A549 (cell line): ENCODE results near the gene TMPRSS7. TPM values are rescaled to one million over a fixed set of nuclear protein-coding genes. Genes with fewer than 3 reads are reported as not detected.

ENCODE experiments used
- ATAC-seq, 2 experiments: fragments of 200-7000 bp in 1 of 2; fragments of >200 bp in 1 of 2; cut with Nextera tagmentation in 1 of 2; cut with Tn5 transposase in 1 of 2; 3 replicates each; pipeline versions ENCODE4 v1.8.0 to v1.9.1; 2018 to 2020; ENCODE audit warnings: mild to moderate bottlenecking in 1 of 2, moderate library complexity in 1 of 2
- CTCF ChIA-PET: fragments of 300-600 bp; sonication (Branson Sonifier 250); formaldehyde crosslinking; extraction: SDS; loops from one replicate; lab custom pipeline; 2021; ENCODE audit warnings: antibody characterized with exemption, inconsistent platforms; lab: Yijun Ruan, JAX
- POLR2A ChIA-PET: fragments of 350-600 bp; formaldehyde crosslinking; extraction: SDS; loops from one replicate; lab custom pipeline; 2021; ENCODE audit warnings: antibody characterized with exemption, inconsistent platforms; lab: Yijun Ruan, JAX
- DNase-seq, 2 experiments: peaks; one replicate each; pipeline versions ENCODE4 v3.0.0 to v3.0.0-alpha.2; 2011 to 2016; ENCODE audit warnings: low read depth in 1 of 2, low spot score in 1 of 2
- FAIRE-seq: peaks from 2 replicates; lab custom pipeline; 2011; peaks lifted over from hg19 to GRCh38; lab: Jason Lieb, UNC
- H3K27ac ChIP-seq, 2 experiments: fragments of >200 bp; sonication (Bioruptor Twin); formaldehyde crosslinking; 3 replicates each; pipeline ENCODE4 v1.5.1; 2016 to 2017
- H3K4me1 ChIP-seq: fragments of >200 bp; sonication (Bioruptor Twin); formaldehyde crosslinking; 3 replicates; pipeline ENCODE4 v1.6.1; 2016
- H3K4me2 ChIP-seq: fragments of >200 bp; sonication (Bioruptor Twin); formaldehyde crosslinking; 3 replicates; pipeline ENCODE4 v1.6.1; 2016
- H3K4me3 ChIP-seq: fragments of >200 bp; sonication (Bioruptor Twin); formaldehyde crosslinking; 3 replicates; pipeline ENCODE4 v1.5.1; 2016
- H3K9me3 ChIP-seq: fragments of >200 bp; sonication (Bioruptor Twin); formaldehyde crosslinking; 3 replicates; pipeline ENCODE4 v1.6.1; 2016
- ATOH8 ChIP-seq: fragments of 250-450 bp; sonication (Bioruptor Pico); IDR thresholded peaks from 2 replicates; pipeline ENCODE4 v1.5.0; 2020; ENCODE audit warnings: low read depth, mild to moderate bottlenecking, moderate library complexity
- CBX2 ChIP-seq: fragments of 200-600 bp; sonication (generic); IDR thresholded peaks from 2 replicates; pipeline ENCODE4 v1.6.1; 2016; ENCODE audit warnings: low read depth, mild to moderate bottlenecking, borderline replicate concordance
- CBX8 ChIP-seq: fragments of 200-600 bp; sonication (generic); IDR thresholded peaks from 2 replicates; pipeline ENCODE4 v1.6.1; 2016
- CTCF ChIP-seq: fragments of >200 bp; sonication (Bioruptor Twin); formaldehyde crosslinking; IDR thresholded peaks from 3 replicates; pipeline ENCODE4 v1.5.1; 2016
- E2F6 ChIP-seq: IDR thresholded peaks from 2 replicates; pipeline ENCODE4 v1.6.1; 2012; ENCODE audit warnings: low read depth, borderline replicate concordance
- EP300 ChIP-seq, 2 experiments: fragments of >200 bp; sonication (Bioruptor Twin); formaldehyde crosslinking; IDR thresholded peaks; 2 replicates in 1 of 2; 3 replicates in 1 of 2; pipeline ENCODE4 v1.6.1; 2016 to 2017
- GATA3 ChIP-seq: IDR thresholded peaks from 2 replicates; pipeline ENCODE4 v1.6.1; 2012; ENCODE audit warnings: borderline replicate concordance
- HDAC2 ChIP-seq: fragments of 200-600 bp; sonication (generic); IDR thresholded peaks from 2 replicates; pipeline ENCODE4 v1.6.1; 2016
- HES2 ChIP-seq: fragments of >200 bp; sonication (Bioruptor Twin); formaldehyde crosslinking; IDR thresholded peaks from 2 replicates; pipeline ENCODE4 v1.6.1; 2016
- HEYL ChIP-seq: fragments of 250-450 bp; sonication (Bioruptor Pico); IDR thresholded peaks from 2 replicates; pipeline ENCODE4 v1.8.0; 2021; ENCODE audit warnings: mild to moderate bottlenecking, moderate library complexity
- HMGXB4 ChIP-seq: fragments of 250-450 bp; sonication (Bioruptor Pico); IDR thresholded peaks from 2 replicates; pipeline ENCODE4 v1.5.0; 2021; ENCODE audit warnings: mild to moderate bottlenecking, moderate library complexity, borderline replicate concordance
- HOXA7 ChIP-seq: fragments of 250-450 bp; sonication (Bioruptor Pico); IDR thresholded peaks from 2 replicates; pipeline ENCODE4 v1.5.0; 2020; ENCODE audit warnings: mild to moderate bottlenecking, moderate library complexity
- JUN ChIP-seq, 2 experiments: fragments of >200 bp; sonication (Bioruptor Twin); formaldehyde crosslinking; IDR thresholded peaks; 2 replicates in 1 of 2; 3 replicates in 1 of 2; pipeline ENCODE4 v1.6.1; 2016 to 2017
- KDM5A ChIP-seq: fragments of 200-600 bp; sonication (generic); IDR thresholded peaks from 2 replicates; pipeline ENCODE4 v1.6.1; 2016; ENCODE audit warnings: antibody characterized with exemption, mild to moderate bottlenecking
- MAFK ChIP-seq: fragments of 450-650 bp; IDR thresholded peaks from 2 replicates; pipeline ENCODE4 v1.6.1; 2014; ENCODE audit not compliant: partially characterized antibody
- MAX ChIP-seq: IDR thresholded peaks from 2 replicates; pipeline ENCODE4 v1.6.1; 2012
- MYC ChIP-seq: IDR thresholded peaks from 2 replicates; pipeline ENCODE4 v1.6.1; 2012; ENCODE audit warnings: mild to moderate bottlenecking, inconsistent platforms, low read length, improper control_type of control experiment, borderline replicate concordance
- NR3C1 ChIP-seq: fragments of >200 bp; sonication (Bioruptor Twin); formaldehyde crosslinking; IDR thresholded peaks from 3 replicates; pipeline ENCODE4 v1.6.1; 2017
- PHF8 ChIP-seq: fragments of 200-600 bp; sonication (generic); IDR thresholded peaks from 2 replicates; pipeline ENCODE4 v1.6.1; 2016; ENCODE audit warnings: low read depth, mild to moderate bottlenecking, antibody characterized with exemption, moderate library complexity, borderline replicate concordance
- REST ChIP-seq: fragments of 200-600 bp; sonication (generic); IDR thresholded peaks from 2 replicates; pipeline ENCODE4 v1.6.1; 2016; ENCODE audit warnings: antibody characterized with exemption, mild to moderate bottlenecking, moderate library complexity
- RFX5 ChIP-seq: fragments of 450-650 bp; IDR thresholded peaks from 2 replicates; pipeline ENCODE4 v1.7.1; 2014; ENCODE audit warnings: antibody characterized with exemption, mild to moderate bottlenecking, moderate library complexity
- WGBS: methylation state at CpG from one replicate; pipeline ENCODE4 v1.1.6; 2017; ENCODE audit errors: missing lambda C conversion rate; 5-methylcytosine and 5-hydroxymethylcytosine counted together
- polyA plus RNA-seq, 4 experiments: library from polyadenylated mRNA; depleted of rRNA in 3 of 4; stranded (reverse); fragments of >200 nt; fragmentation: RNase III in 1 of 4; extraction: RNeasy Plus Mini Kit Qiagen cat#74134 plus additional on column Dnase treatment in 1 of 4; gene quantifications; 2 replicates in 3 of 4; 3 replicates in 1 of 4; pipeline ENCODE4 v1.2.3, GENCODE V29; 2011 to 2017

Gene TMPRSS7
- polyA plus RNA-seq, 2 of the 4 experiments (the other 2 are of a cell fraction), result 0.04 to 0.09 TPM

GRCh38 chr3:112127522-112128494, 93.3 kb downstream of the TMPRSS7 start (continued):
- no peak for TF ChIP-seq HMGXB4 (CRISPR knock-in tag)
- no peak for TF ChIP-seq ATOH8 (CRISPR knock-in tag)
- no peak for TF ChIP-seq MAFK
- no peak for TF ChIP-seq HOXA7
- no peak for TF ChIP-seq JUN (IDR thresholded peaks at IDR 0.05)

- no peak for FAIRE-seq
- TF ChIP-seq CBX8 (no peak), CTCF (no peak), MYC (no peak), GATA3 (no peak), CBX2 (no peak), RFX5 (no peak), NR3C1 (no peak), HES2 (no peak), KDM5A (no peak)
- TF ChIP-seq, all 56 proteins: peak for 0
- no peak overlapping the region for H3K4me3 ChIP-seq
- H3K9me3 ChIP-seq, result no peaks in the 10 kb centered on the region
- WGBS, result 65% methylated on average over 7 of the region's 7 CpGs
- no peak overlapping the region for H3K4me2 ChIP-seq
- ChIA-PET POLR2A (no interaction called here), CTCF (interaction anchor here (0.9 to 2.9 kb wide), 2 partner anchors 9 to 18 kb away, joined by 4 to 8 read pairs; no protein-coding TSS in a partner anchor)
- peaks cover 4% of the 10 kb centered on the region; the same call in 1 of the 3 replicates for H3K4me1 ChIP-seq
- ATAC-seq, result no peak
- no peak overlapping the region for H3K27ac ChIP-seq
- peak in 1 of 2 experiments; percentile 3 for DNase-seq
Observed at GRCh38 chr3:112128843-112129727, 94.5 kb downstream of the TMPRSS7 start.

GRCh38 chr3:112129925-112130637, 95.5 kb downstream of the TMPRSS7 start:
- CTCF ChIA-PET, result interaction anchor here (2.9 kb wide), 1 partner anchor 8 kb away, joined by 8 read pairs; no protein-coding TSS in a partner anchor
- H3K4me1 ChIP-seq, result peaks cover 4% of the 10 kb centered on the region; the same call in 1 of the 3 replicates
- no peak for FAIRE-seq
- TF ChIP-seq HDAC2 (no peak), GATA3 (no peak), HEYL (CRISPR knock-in tag) (no peak), REST (no peak), E2F6 (no peak), MAX (no peak), EP300 (IDR thresholded peaks at IDR 0.05) (no peak), PHF8 (no peak)

More at GRCh38 chr3:112129925-112130637, 95.5 kb downstream of the TMPRSS7 start:
- WGBS, result 89% methylated on average over 4 of the region's 4 CpGs
- Histone ChIP-seq H3K4me3 (no peak overlapping the region), H3K27ac (no peak overlapping the region), H3K9me3 (no peaks in the 10 kb centered on the region), H3K4me2 (no peak overlapping the region)
- POLR2A ChIA-PET, result no interaction called here
- DNase-seq (no peak), ATAC-seq (no peak)
